WTC11 (cell line): ENCODE results near the gene TBX5. TPM values are rescaled to one million over a fixed set of nuclear protein-coding genes. Genes with fewer than 3 reads are reported as not detected.
A peak's percentile ranks its signal among the peaks of the same experiment; 100 is the strongest.

ENCODE experiments used
- ATAC-seq: fragments of 200-7000 bp; cut with Tn5 transposase; 2 replicates; pipeline ENCODE4 v1.10.0; 2021; ENCODE audit warnings: mild to moderate bottlenecking, moderate library complexity
- CTCF ChIA-PET: fragments of 300-600 bp; sonication (Branson Sonifier 250); formaldehyde crosslinking; loops from one replicate; lab custom pipeline; 2021; ENCODE audit warnings: antibody characterized with exemption; lab: Charles Lee
- POLR2A ChIA-PET: fragments of 350-600 bp; sonication (Branson Sonifier 250); formaldehyde crosslinking; loops from one replicate; lab custom pipeline; 2021; ENCODE audit warnings: antibody characterized with exemption; lab: Charles Lee
- DNase-seq: peaks from one replicate; pipeline ENCODE4 v3.0.0; 2021; ENCODE audit warnings: low spot score
- H3K27ac Mint-ChIP-seq: 2 replicates; pipeline ENCODE4 v1.8.0; 2021; ENCODE audit warnings: mixed read lengths
- H3K27me3 Mint-ChIP-seq: 2 replicates; pipeline ENCODE4 v1.8.0; 2021; ENCODE audit warnings: low read depth, mild to moderate bottlenecking, moderate library complexity, mixed read lengths
- H3K36me3 Mint-ChIP-seq: 2 replicates; pipeline ENCODE4 v1.8.0; 2021; ENCODE audit warnings: mixed read lengths
- H3K4me1 Mint-ChIP-seq: 2 replicates; pipeline ENCODE4 v1.8.0; 2022; ENCODE audit warnings: mixed read lengths
- H3K4me3 Mint-ChIP-seq: 2 replicates; pipeline ENCODE4 v1.8.0; 2021; ENCODE audit warnings: mild to moderate bottlenecking, moderate library complexity, mixed read lengths
- H3K9me3 Mint-ChIP-seq: 2 replicates; pipeline ENCODE4 v1.8.0; 2021; ENCODE audit warnings: mixed read lengths
- ATF3 ChIP-seq: sonication (generic); formaldehyde crosslinking; conservative IDR thresholded peaks from 2 replicates; pipeline ENCODE4 v1.8.1; 2022; ENCODE audit warnings: mild to moderate bottlenecking, missing genetic modification reagents
- ATF6 ChIP-seq: sonication (generic); formaldehyde crosslinking; IDR thresholded peaks from 2 replicates; pipeline ENCODE4 v1.8.1; 2023; ENCODE audit warnings: mild to moderate bottlenecking, missing genetic modification reagents
- CBFB ChIP-seq: sonication (generic); formaldehyde crosslinking; IDR thresholded peaks from 2 replicates; pipeline ENCODE4 v1.8.1; 2022; ENCODE audit warnings: mild to moderate bottlenecking, low read depth, missing genetic modification reagents
- CTCF ChIP-seq: fragments of 200-600 bp; IDR thresholded peaks from 2 replicates; pipeline ENCODE4 v1.8.0; 2022; ENCODE audit warnings: antibody characterized with exemption
- ESRRA ChIP-seq: sonication (generic); formaldehyde crosslinking; IDR thresholded peaks from 2 replicates; pipeline ENCODE4 v1.8.1; 2022; ENCODE audit warnings: mild to moderate bottlenecking, missing genetic modification reagents, borderline replicate concordance
- FOXK1 ChIP-seq: sonication (generic); formaldehyde crosslinking; IDR thresholded peaks from 2 replicates; pipeline ENCODE4 v1.8.0; 2022; ENCODE audit warnings: mild to moderate bottlenecking, moderate library complexity, missing genetic modification reagents
- FOXP1 ChIP-seq: sonication (generic); formaldehyde crosslinking; IDR thresholded peaks from 2 replicates; pipeline ENCODE4 v1.8.0; 2022; ENCODE audit warnings: missing genetic modification reagents, mild to moderate bottlenecking, moderate library complexity, borderline replicate concordance
- GABPB1 ChIP-seq: sonication (generic); formaldehyde crosslinking; IDR thresholded peaks from 2 replicates; pipeline ENCODE4 v1.8.1; 2023; ENCODE audit warnings: mild to moderate bottlenecking, missing genetic modification reagents
- GTF2I ChIP-seq: fragments of 250-450 bp; sonication (Bioruptor Pico); conservative IDR thresholded peaks from 2 replicates; pipeline ENCODE4 v1.4.0; 2021; ENCODE audit warnings: mild to moderate bottlenecking
- JUN ChIP-seq: sonication (generic); formaldehyde crosslinking; IDR thresholded peaks from 2 replicates; pipeline ENCODE4 v1.8.0; 2023; ENCODE audit warnings: mild to moderate bottlenecking, missing genetic modification reagents
- MXD4 ChIP-seq: fragments of 250-450 bp; sonication (Bioruptor Pico); IDR thresholded peaks from 2 replicates; pipeline ENCODE4 v1.8.0; 2021; ENCODE audit warnings: mild to moderate bottlenecking, moderate library complexity, borderline replicate concordance
- NFE2L1 ChIP-seq: sonication (generic); formaldehyde crosslinking; IDR thresholded peaks from 2 replicates; pipeline ENCODE4 v1.8.1; 2023; ENCODE audit warnings: missing genetic modification reagents
- PREB ChIP-seq: sonication (generic); formaldehyde crosslinking; IDR thresholded peaks from 2 replicates; pipeline ENCODE4 v1.8.1; 2022; ENCODE audit warnings: mild to moderate bottlenecking, missing genetic modification reagents, moderate library complexity, borderline replicate concordance
- SMAD4 ChIP-seq: sonication (generic); formaldehyde crosslinking; IDR thresholded peaks from 2 replicates; pipeline ENCODE4 v1.8.0; 2022; ENCODE audit warnings: mild to moderate bottlenecking, missing genetic modification reagents
- SOX15 ChIP-seq: fragments of 250-450 bp; sonication (Bioruptor Pico); IDR thresholded peaks from 2 replicates; pipeline ENCODE4 v1.9.0; 2021; ENCODE audit warnings: mild to moderate bottlenecking
- STAT6 ChIP-seq: sonication (generic); formaldehyde crosslinking; conservative IDR thresholded peaks from 2 replicates; pipeline ENCODE4 v1.8.1; 2023; ENCODE audit warnings: mild to moderate bottlenecking, low read depth, missing genetic modification reagents, moderate library complexity
- ZNF219 ChIP-seq: sonication (generic); formaldehyde crosslinking; IDR thresholded peaks from 2 replicates; pipeline ENCODE4 v1.8.0; 2023; ENCODE audit warnings: missing genetic modification reagents, mild to moderate bottlenecking, borderline replicate concordance
- total RNA-seq: library from RNA; stranded (reverse); gene quantifications from 3 replicates; pipeline ENCODE4 v1.2.3, GENCODE V29; 2021

TBX5 gene
- total RNA-seq, 1 experiment from 2014 or later: 0.33 TPM

GRCh38 chr12:114414031-114414865 lies 8.3 kb upstream of the TBX5 start:
- Mint-ChIP-seq H3K4me1 (peaks cover 51% of the 10 kb centered on the region), H3K9me3 (no peaks in the 10 kb centered on the region), H3K27me3 (peaks cover 98% of the 10 kb centered on the region), H3K36me3 (no peaks in the 10 kb centered on the region), H3K4me3 (peak overlapping the region; percentile 60), H3K27ac (no peak overlapping the region)
- TF ChIP-seq FOXP1 (CRISPR knock-in tag) (0 out of 2 replicates have a peak, but pooled peaks have one; percentile 13), STAT6 (CRISPR knock-in tag) (no peak)
- CTCF ChIA-PET: no interaction called here
- POLR2A ChIA-PET: no interaction called here
- DNase-seq (peak; percentile 46), ATAC-seq (peak; percentile 43)

GRCh38 chr12:114412825-114413749 lies 7.1 kb upstream of the TBX5 start:
- Mint-ChIP-seq H3K27ac (no peak overlapping the region), H3K4me3 (peak overlapping the region; percentile 52), H3K27me3 (peaks cover 100% of the 10 kb centered on the region), H3K4me1 (peaks cover 61% of the 10 kb centered on the region), H3K36me3 (no peaks in the 10 kb centered on the region), H3K9me3 (no peaks in the 10 kb centered on the region)
- ChIA-PET CTCF (interaction anchor here (1.0 kb wide), 1 partner anchor 26 kb away, joined by 3 read pairs; no protein-coding TSS in a partner anchor), POLR2A (no interaction called here)
- DNase-seq (no peak), ATAC-seq (no peak)
- no peak for TF ChIP-seq MXD4 (CRISPR knock-in tag)
- TF ChIP-seq GABPB1 (CRISPR knock-in tag): no peak
- TF ChIP-seq NFE2L1 (CRISPR knock-in tag): no peak
- TF ChIP-seq SMAD4: no peak
- TF ChIP-seq SOX15 (CRISPR knock-in tag): no peak
- no peak for TF ChIP-seq ZNF219 (CRISPR knock-in tag)
- TF ChIP-seq ATF3 (CRISPR knock-in tag): no peak
- no peak for TF ChIP-seq GTF2I (CRISPR knock-in tag)
- no peak for TF ChIP-seq PREB (CRISPR knock-in tag)
- no peak for TF ChIP-seq CTCF
- no peak for TF ChIP-seq CBFB
- TF ChIP-seq ESRRA: no peak
- no peak for TF ChIP-seq ATF6 (CRISPR knock-in tag)
- TF ChIP-seq FOXK1 (CRISPR knock-in tag): no peak
- TF ChIP-seq JUN (CRISPR knock-in tag): no peak
